ENCODE measurements around the gene CD34. TPM values are rescaled to one million over a fixed set of nuclear protein-coding genes. Genes with fewer than 3 reads are reported as not detected.

CD34 gene
- total RNA-seq, 1 experiment from 2014 or later, result 0.35 TPM

DNA sequence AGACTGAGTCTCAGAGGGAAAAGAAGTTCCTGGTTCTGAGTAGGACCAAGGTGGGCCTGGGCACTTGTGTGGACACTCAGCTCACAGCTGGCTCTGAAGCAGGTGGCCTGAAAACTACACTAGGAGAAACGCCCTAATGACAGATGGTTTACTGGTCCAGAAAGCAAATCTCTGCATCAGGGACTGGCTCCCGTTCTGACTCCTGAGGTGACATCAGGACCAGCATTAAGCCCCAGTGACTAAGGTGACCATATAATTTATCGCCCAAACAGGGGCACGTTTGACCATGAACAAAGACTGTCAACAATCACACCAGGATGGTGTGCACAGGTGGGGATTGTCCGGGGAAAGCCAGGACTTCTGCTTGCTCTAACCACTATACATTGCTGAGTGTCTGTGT, 12.2 kb upstream of the CD34 start:
- peaks cover 15% of the 10 kb centered on the region for H3K27me3 Mint-ChIP-seq (ENCODE audit: low read depth)
- no peak overlapping the region for H2BK5ac ChIP-seq (ENCODE audit: insufficient read length, low read length)
- H2BK20ac ChIP-seq (ENCODE audit: low read depth, low read length, poor library complexity, severe bottlenecking), result no peak overlapping the region
- H3K27ac ChIP-seq (ENCODE audit: insufficient read length, low read depth, low read length), result no peak overlapping the region
- H3K4me1 ChIP-seq (ENCODE audit: insufficient read depth, low read length), result peaks cover 3% of the 10 kb centered on the region; the same call in 1 of the 2 replicates
- no peak overlapping the region for H3K4me2 ChIP-seq (ENCODE audit: insufficient read depth, insufficient read length, low read length)
- WGBS (ENCODE audit: extremely low coverage, insufficient read length, low lambda C conversion rate), result no CpG with 5 or more reads among the region's 5 CpGs
- no peak overlapping the region for H2BK120ac ChIP-seq (ENCODE audit: low read depth, low read length, poor library complexity, severe bottlenecking)
- no peaks in the 10 kb centered on the region for H3K79me1 ChIP-seq (ENCODE audit: insufficient read depth, low read depth, low read length, poor library complexity, severe bottlenecking)
- H3K27me3 ChIP-seq (ENCODE audit: insufficient read depth, low read length), result no peaks in the 10 kb centered on the region
- H4K8ac ChIP-seq (replicated peaks; ENCODE audit: insufficient read length, low read depth, low read length), result no peak overlapping the region
- H3K4me1 Mint-ChIP-seq, result peaks cover 24 to 27% of the 10 kb centered on the region in 2 experiments
- no peaks in the 10 kb centered on the region for H3K23me2 ChIP-seq (ENCODE audit: insufficient read length, low read depth, low read length, poor library complexity, severe bottlenecking)
- no peak overlapping the region for H2AFZ ChIP-seq (ENCODE audit: low read length)
- H3K56ac ChIP-seq (ENCODE audit: insufficient read length, low read depth, low read length), result no peak overlapping the region
- no peaks in the 10 kb centered on the region for H4K20me1 ChIP-seq (ENCODE audit: control insufficient read depth, insufficient read depth, insufficient read length)
- no peak overlapping the region for H4K91ac ChIP-seq (ENCODE audit: insufficient read length, low read depth, low read length)
- no peak overlapping the region for H3K23ac ChIP-seq (ENCODE audit: insufficient read length, low read depth, low read length)
- no peak overlapping the region for H3K18ac ChIP-seq (ENCODE audit: insufficient read length, low read depth, low read length)
- no peak overlapping the region for H3K9ac ChIP-seq (ENCODE audit: extremely low read depth, insufficient read length, low read length)
- H3K4me3 Mint-ChIP-seq, result no peak overlapping the region; a peak in 1 of 5 replicates
- H2AK5ac ChIP-seq (ENCODE audit: insufficient read length, low read length), result no peak overlapping the region
- no peak for DNase-seq
- H3T11ph ChIP-seq (ENCODE audit: low read length), result no peak overlapping the region
- H2BK12ac ChIP-seq (ENCODE audit: insufficient read length, low read depth, low read length), result no peak overlapping the region
- no peak overlapping the region for H3K14ac ChIP-seq (ENCODE audit: insufficient read depth, low read length)
- no peaks in the 10 kb centered on the region for H3K9me3 ChIP-seq (ENCODE audit: control insufficient read depth, low read depth, low read length)
- TF ChIP-seq, protein P1, sequence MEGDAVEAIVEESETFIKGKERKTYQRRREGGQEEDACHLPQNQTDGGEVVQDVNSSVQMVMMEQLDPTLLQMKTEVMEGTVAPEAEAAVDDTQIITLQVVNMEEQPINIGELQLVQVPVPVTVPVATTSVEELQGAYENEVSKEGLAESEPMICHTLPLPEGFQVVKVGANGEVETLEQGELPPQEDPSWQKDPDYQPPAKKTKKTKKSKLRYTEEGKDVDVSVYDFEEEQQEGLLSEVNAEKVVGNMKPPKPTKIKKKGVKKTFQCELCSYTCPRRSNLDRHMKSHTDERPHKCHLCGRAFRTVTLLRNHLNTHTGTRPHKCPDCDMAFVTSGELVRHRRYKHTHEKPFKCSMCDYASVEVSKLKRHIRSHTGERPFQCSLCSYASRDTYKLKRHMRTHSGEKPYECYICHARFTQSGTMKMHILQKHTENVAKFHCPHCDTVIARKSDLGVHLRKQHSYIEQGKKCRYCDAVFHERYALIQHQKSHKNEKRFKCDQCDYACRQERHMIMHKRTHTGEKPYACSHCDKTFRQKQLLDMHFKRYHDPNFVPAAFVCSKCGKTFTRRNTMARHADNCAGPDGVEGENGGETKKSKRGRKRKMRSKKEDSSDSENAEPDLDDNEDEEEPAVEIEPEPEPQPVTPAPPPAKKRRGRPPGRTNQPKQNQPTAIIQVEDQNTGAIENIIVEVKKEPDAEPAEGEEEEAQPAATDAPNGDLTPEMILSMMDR (conservative IDR thresholded peaks at IDR 0.05), result no peak
- no peak overlapping the region; a peak in 1 of 7 replicates for H3K27ac Mint-ChIP-seq
- H4K5ac ChIP-seq (ENCODE audit: insufficient read length, low read depth, low read length), result no peak overlapping the region
- H3K9me3 Mint-ChIP-seq, result no peaks in the 10 kb centered on the region
- H2BK15ac ChIP-seq (ENCODE audit: low read depth, low read length), result no peak overlapping the region
- no peaks in the 10 kb centered on the region for H3K79me2 ChIP-seq (ENCODE audit: insufficient read depth, low read length)
- H3K36me3 Mint-ChIP-seq (ENCODE audit: insufficient read depth in 1 of 3, low read depth in 3 of 3), result no peaks in the 10 kb centered on the region
- no peak overlapping the region for H3K4ac ChIP-seq (ENCODE audit: low read depth, low read length)

All from H9 (cell line).